Panc1 (cell line): ENCODE data around the gene RFX7.

Experiments used
- CTCF ChIP-seq: fragments of 450-650 bp; IDR thresholded peaks from 2 replicates; pipeline ENCODE4 v1.5.1; 2017; ENCODE audit warnings: mild to moderate bottlenecking
- POLR2AphosphoS5 ChIP-seq: IDR thresholded peaks from 2 replicates; pipeline ENCODE4 v1.6.1; 2012; ENCODE audit warnings: mild to moderate bottlenecking, low read depth, low read length, moderate library complexity

GRCh38 chr15:56086566-56086965 lies 157.1 kb downstream of the RFX7 start:
- TF ChIP-seq POLR2AphosphoS5: no peak
- no peak for TF ChIP-seq CTCF
